Activated CD4-positive, alpha-beta T cell treated with anti-CD3 and anti-CD28 coated beads for 24 hours (primary cell): ENCODE measurements around the gene JAML.

Experiments
- DNase-seq, 2 donors: peaks; one replicate each; pipeline ENCODE4 v3.0.0-alpha.2; 2020; ENCODE audit warnings: low read depth in 2 of 2

The JAML gene

GRCh38 chr11:118167906-118168305 is 56.9 kb downstream of the JAML start:
- no peak for DNase-seq

GRCh38 chr11:118167253-118167652 is 57.6 kb downstream of the JAML start:
- DNase-seq: no peak

GRCh38 chr11:118166641-118167040 is 58.2 kb downstream of the JAML start:
- DNase-seq: no peak

GRCh38 chr11:118164885-118165284 is 59.9 kb downstream of the JAML start:
- DNase-seq: no peak

GRCh38 chr11:118163494-118163893 is 61.3 kb downstream of the JAML start:
- DNase-seq: no peak

GRCh38 chr11:118162846-118163245 is 62.0 kb downstream of the JAML start:
- DNase-seq: no peak

GRCh38 chr11:118161786-118162185 is 63.0 kb downstream of the JAML start:
- no peak for DNase-seq

GRCh38 chr11:118157186-118157895 is 67.5 kb downstream of the JAML start:
- no peak for DNase-seq

GRCh38 chr11:118156531-118157185 is 68.2 kb downstream of the JAML start:
- DNase-seq: no peak

- DNase-seq: no peak
Observed at GRCh38 chr11:118155776-118156530, 68.9 kb downstream of the JAML start.

- DNase-seq: no peak
Observed at GRCh38 chr11:118154641-118155040, 70.2 kb downstream of the JAML start.

GRCh38 chr11:118153976-118154375 is 70.8 kb downstream of the JAML start:
- DNase-seq: no peak

GRCh38 chr11:118153516-118153915 is 71.3 kb downstream of the JAML start:
- no peak for DNase-seq

GRCh38 chr11:118152552-118153471 is 72.0 kb downstream of the JAML start, which contains the start of gene SCN4B:
TSS of gene SCN4B (minus strand) at chr11:118152823. CDS start at chr11:118152673, 150 bp downstream.
- DNase-seq: no peak

- DNase-seq: no peak
Observed at GRCh38 chr11:118152020-118152551, 72.7 kb downstream of the JAML start.

- DNase-seq: no peak
Observed at GRCh38 chr11:118151431-118151830, 73.4 kb downstream of the JAML start.

- no peak for DNase-seq
Observed at GRCh38 chr11:118149493-118149892, 75.3 kb downstream of the JAML start.

- no peak for DNase-seq
Observed at GRCh38 chr11:118148856-118149255, 76.0 kb downstream of the JAML start.

- no peak for DNase-seq
Observed at GRCh38 chr11:118148240-118148639, 76.6 kb downstream of the JAML start.

GRCh38 chr11:118147502-118147901 is 77.3 kb downstream of the JAML start:
- DNase-seq: no peak

GRCh38 chr11:118146554-118146953 is 78.3 kb downstream of the JAML start:
- DNase-seq: no peak
